ENCODE results near the gene AIFM1.

Gene AIFM1

DNA sequence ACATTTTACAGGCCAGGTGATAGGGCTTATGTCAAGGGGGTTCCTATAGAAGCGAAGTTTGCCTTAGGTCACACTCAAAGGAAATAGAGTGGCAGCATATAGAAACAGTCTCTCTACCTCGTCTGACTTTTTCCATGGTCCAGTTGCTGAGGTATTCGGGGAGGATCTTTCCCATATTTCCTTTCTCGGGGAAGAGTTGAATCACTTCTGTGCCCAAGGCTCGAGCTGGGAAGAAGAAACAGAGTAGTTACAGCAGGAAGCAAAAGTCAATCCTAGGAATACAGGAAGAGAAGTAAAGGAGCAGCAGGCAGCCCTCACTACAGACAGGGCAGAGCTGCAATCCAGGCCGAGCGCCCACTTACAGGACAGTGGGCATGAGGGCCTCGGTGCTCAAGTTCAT, 28.7 kb downstream of the AIFM1 start:
- Mint-ChIP-seq H3K9me3 (peaks cover 41% of the 10 kb centered on the region), H3K27me3 (ENCODE audit: low read depth, poor library complexity) (peaks cover 2% of the 10 kb centered on the region), H3K4me1 (peaks cover 6% of the 10 kb centered on the region), H3K27ac (peak overlapping the region; percentile 78), H3K4me3 (no peak overlapping the region), H3K36me3 (ENCODE audit: low read depth) (peaks cover 41% of the 10 kb centered on the region)
- DNase-seq: no peak
- TF ChIP-seq, protein P1, sequence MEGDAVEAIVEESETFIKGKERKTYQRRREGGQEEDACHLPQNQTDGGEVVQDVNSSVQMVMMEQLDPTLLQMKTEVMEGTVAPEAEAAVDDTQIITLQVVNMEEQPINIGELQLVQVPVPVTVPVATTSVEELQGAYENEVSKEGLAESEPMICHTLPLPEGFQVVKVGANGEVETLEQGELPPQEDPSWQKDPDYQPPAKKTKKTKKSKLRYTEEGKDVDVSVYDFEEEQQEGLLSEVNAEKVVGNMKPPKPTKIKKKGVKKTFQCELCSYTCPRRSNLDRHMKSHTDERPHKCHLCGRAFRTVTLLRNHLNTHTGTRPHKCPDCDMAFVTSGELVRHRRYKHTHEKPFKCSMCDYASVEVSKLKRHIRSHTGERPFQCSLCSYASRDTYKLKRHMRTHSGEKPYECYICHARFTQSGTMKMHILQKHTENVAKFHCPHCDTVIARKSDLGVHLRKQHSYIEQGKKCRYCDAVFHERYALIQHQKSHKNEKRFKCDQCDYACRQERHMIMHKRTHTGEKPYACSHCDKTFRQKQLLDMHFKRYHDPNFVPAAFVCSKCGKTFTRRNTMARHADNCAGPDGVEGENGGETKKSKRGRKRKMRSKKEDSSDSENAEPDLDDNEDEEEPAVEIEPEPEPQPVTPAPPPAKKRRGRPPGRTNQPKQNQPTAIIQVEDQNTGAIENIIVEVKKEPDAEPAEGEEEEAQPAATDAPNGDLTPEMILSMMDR (IDR thresholded peaks at IDR 0.05): no peak

DNA sequence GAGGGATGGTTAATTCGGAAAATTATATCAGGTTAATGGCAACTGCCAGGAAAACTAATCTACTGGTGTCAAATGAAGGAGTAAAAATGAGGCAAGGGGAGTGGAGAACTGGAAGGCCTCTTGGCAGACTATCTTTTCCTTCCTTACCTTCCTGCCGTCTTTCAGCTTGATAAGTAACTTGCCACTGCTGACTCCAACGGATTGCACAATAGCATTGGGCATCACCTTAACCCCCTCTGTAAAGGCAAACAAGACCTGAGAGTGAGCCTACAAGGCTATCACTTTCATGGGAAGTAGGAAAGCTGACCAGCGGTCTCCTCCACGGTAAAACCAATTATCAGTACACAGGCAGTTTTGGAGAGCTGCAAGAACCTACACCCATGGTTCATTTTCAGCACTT, 29.1 kb downstream of the AIFM1 start:
- H3K4me3 Mint-ChIP-seq: no peak overlapping the region
- peaks cover 36% of the 10 kb centered on the region for H3K36me3 Mint-ChIP-seq (ENCODE audit: low read depth)
- H3K27ac Mint-ChIP-seq: peak overlapping the region; percentile 78

DNA sequence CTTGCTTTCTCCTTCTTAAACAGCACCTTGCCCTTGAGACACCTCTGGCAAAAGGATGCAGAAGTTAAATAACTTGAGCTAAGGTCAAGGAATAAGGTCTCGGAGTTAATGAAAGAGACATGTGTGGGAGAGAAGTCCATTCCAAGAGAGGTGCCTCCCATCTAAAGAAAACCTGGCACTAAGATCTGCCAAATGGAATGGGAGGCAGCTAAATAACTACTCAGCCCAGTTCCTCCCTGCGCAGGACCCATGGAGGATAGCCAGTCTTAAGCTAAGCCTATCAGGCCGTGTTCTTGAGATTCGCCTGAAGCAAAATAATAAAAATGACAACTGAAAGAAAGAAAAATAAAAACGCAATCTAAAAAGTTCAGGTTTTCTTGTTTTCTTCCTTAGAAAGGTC, 34.7 kb downstream of the AIFM1 start:
- peaks cover 2% of the 10 kb centered on the region for H3K27me3 Mint-ChIP-seq (ENCODE audit: low read depth, poor library complexity)
- H3K9me3 Mint-ChIP-seq: peaks cover 27% of the 10 kb centered on the region
- H3K4me1 Mint-ChIP-seq: no peaks in the 10 kb centered on the region
- no peak for DNase-seq
- no peak overlapping the region for H3K27ac Mint-ChIP-seq
- TF ChIP-seq, protein P1 (IDR thresholded peaks at IDR 0.05): no peak
- no peak overlapping the region for H3K4me3 Mint-ChIP-seq
- H3K36me3 Mint-ChIP-seq (ENCODE audit: low read depth): peaks cover 22% of the 10 kb centered on the region

More for the DNA sequence above, 29.1 kb downstream of the AIFM1 start:
- H3K9me3 Mint-ChIP-seq: peaks cover 38% of the 10 kb centered on the region
- peaks cover 2% of the 10 kb centered on the region for H3K27me3 Mint-ChIP-seq (ENCODE audit: low read depth, poor library complexity)
- no peak for DNase-seq
- TF ChIP-seq, protein P1 (IDR thresholded peaks at IDR 0.05): no peak
- H3K4me1 Mint-ChIP-seq: peaks cover 6% of the 10 kb centered on the region

DNA sequence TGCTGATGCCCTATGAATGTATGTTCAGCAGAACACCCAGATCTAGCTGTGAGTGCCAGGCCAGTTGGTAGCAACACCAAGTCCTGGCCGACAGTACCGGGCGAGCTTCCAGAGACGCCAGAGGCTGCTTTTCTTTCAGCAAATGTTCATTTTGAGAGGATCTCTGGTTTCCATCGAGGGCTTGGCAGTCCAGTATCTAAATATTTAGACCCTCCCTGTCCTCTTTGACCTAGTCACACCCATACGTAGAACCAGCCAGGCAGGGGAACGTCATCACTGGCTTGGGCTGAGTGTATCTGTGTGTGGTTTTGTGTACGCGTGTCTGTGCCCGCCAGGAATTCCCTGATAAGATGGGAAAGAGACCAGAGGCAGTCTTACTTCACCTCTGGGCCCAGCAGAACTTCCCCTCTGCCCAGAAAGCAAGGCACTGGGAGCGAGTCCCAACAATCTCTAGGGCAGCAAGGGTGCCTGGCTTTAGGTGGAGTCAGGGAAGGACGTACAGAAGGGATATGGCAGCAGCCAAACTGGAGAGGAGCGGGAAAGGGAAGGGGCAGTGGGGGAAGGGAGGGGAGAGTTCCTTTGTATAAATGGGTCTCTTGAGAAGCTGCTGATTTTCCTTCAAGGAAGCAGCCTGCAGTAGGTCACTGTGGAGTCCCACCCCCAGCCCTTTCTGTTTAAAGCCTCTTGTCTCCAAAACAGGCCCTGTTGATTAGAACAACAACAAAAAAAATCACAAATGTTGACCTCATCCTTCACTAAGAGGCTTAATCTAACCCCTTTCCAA, 40.4 kb downstream of the AIFM1 start:
- DNase-seq: no peak
- no peak overlapping the region for H3K27ac Mint-ChIP-seq
- peaks cover 29% of the 10 kb centered on the region for H3K36me3 Mint-ChIP-seq (ENCODE audit: low read depth)
- peaks cover 2% of the 10 kb centered on the region for H3K4me1 Mint-ChIP-seq
- H3K4me3 Mint-ChIP-seq: no peak overlapping the region
- TF ChIP-seq, protein P1 (IDR thresholded peaks at IDR 0.05): no peak
- no peaks in the 10 kb centered on the region for H3K27me3 Mint-ChIP-seq (ENCODE audit: low read depth, poor library complexity)
- H3K9me3 Mint-ChIP-seq: peaks cover 31% of the 10 kb centered on the region

DNA sequence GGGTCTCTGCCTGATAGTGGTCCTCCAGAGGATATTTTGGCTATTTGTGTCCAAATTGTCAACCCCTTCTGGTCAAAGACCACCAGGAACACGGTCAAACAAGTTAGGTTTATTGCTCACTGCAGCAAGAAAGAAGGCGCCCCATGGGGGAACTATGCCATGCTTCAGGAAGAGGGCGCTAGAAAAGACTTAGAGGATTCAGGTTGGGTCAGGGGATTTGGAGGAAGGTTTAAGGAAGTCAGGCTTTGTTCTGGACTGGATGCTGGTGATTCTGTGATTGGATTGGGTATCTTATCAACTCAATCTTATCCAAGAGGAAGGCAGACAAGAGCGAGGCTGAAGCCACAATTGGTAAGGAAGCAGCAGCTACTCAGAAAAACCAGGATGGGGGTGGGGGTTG, 41.1 kb downstream of the AIFM1 start:
- DNase-seq: no peak
- H3K27ac Mint-ChIP-seq: no peak overlapping the region
- H3K27me3 Mint-ChIP-seq (ENCODE audit: low read depth, poor library complexity): no peaks in the 10 kb centered on the region
- no peak overlapping the region for H3K4me3 Mint-ChIP-seq
- H3K36me3 Mint-ChIP-seq (ENCODE audit: low read depth): peaks cover 29% of the 10 kb centered on the region
- peaks cover 38% of the 10 kb centered on the region for H3K9me3 Mint-ChIP-seq
- peaks cover 9% of the 10 kb centered on the region for H3K4me1 Mint-ChIP-seq
- TF ChIP-seq, protein P1 (IDR thresholded peaks at IDR 0.05): no peak

DNA sequence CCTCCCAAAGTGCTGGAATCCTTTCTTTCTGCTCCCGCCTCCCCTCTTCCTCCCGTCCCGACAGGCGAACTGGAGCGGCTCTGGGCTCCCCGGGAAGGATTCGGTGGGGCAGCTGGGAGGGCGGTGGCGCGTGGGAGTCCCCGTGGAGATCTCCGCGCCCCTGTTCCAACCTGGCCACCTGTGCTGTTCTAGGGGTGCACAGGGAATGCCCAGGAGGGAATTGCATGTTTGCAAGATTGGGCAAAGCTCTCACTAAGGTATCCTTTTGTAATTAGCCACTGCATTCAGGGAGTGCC, 44.2 kb downstream of the AIFM1 start:
- H3K27ac Mint-ChIP-seq: no peak overlapping the region
- peaks cover 5% of the 10 kb centered on the region for H3K27me3 Mint-ChIP-seq (ENCODE audit: low read depth, poor library complexity)
- peak overlapping the region; percentile 75 for H3K4me3 Mint-ChIP-seq
- H3K4me1 Mint-ChIP-seq: peaks cover 34% of the 10 kb centered on the region
- H3K9me3 Mint-ChIP-seq: peaks cover 40% of the 10 kb centered on the region
- TF ChIP-seq, protein P1 (IDR thresholded peaks at IDR 0.05): no peak
- DNase-seq: no peak
- H3K36me3 Mint-ChIP-seq (ENCODE audit: low read depth): peaks cover 13% of the 10 kb centered on the region
